Mesendoderm (in vitro differentiated cells): ENCODE measurements around the gene DCDC2.

Source experiments
- DNase-seq: peaks from one replicate; pipeline ENCODE4 v3.0.0; 2013
- H2AK5ac ChIP-seq: 2 replicates; pipeline ENCODE4 v1.6.1; 2013; ENCODE audit warnings: low read length, inconsistent platforms
- H2BK120ac ChIP-seq: 2 replicates; pipeline ENCODE4 v1.6.1; 2013; ENCODE audit warnings: low read depth, mild to moderate bottlenecking, low read length, moderate library complexity, mixed read lengths
- H2BK15ac ChIP-seq: replicated peaks from 2 replicates; pipeline ENCODE4 v1.6.1; 2013; ENCODE audit warnings: low read depth, mild to moderate bottlenecking, moderate library complexity
- H2BK5ac ChIP-seq: 2 replicates; pipeline ENCODE4 v1.6.1; 2013; ENCODE audit warnings: low read length, inconsistent platforms
- H3K18ac ChIP-seq: 2 replicates; pipeline ENCODE4 v1.6.1; 2013; ENCODE audit warnings: mild to moderate bottlenecking, low read length, mixed read lengths
- H3K23ac ChIP-seq: one replicate; pipeline ENCODE4 v1.6.1; 2013; ENCODE audit warnings: low read length
- H3K27ac ChIP-seq: 2 replicates; pipeline ENCODE4 v1.5.1; 2013; ENCODE audit warnings: low read depth, mild to moderate bottlenecking, inconsistent platforms, low read length, moderate library complexity
- H3K27me3 ChIP-seq: 2 replicates; pipeline ENCODE4 v1.6.1; 2013; ENCODE audit warnings: low read length, control low read depth, mild to moderate bottlenecking, inconsistent platforms; ENCODE audit not compliant: insufficient read depth, poor library complexity
- H3K36me3 ChIP-seq: 2 replicates; pipeline ENCODE4 v1.6.1; 2013; ENCODE audit warnings: low read length, inconsistent platforms; ENCODE audit not compliant: control insufficient read depth, insufficient read depth
- H3K4ac ChIP-seq: one replicate; pipeline ENCODE4 v1.6.1; 2013; ENCODE audit warnings: low read depth, mild to moderate bottlenecking, low read length, moderate library complexity
- H3K4me1 ChIP-seq: 2 replicates; pipeline ENCODE4 v1.6.1; 2013; ENCODE audit warnings: low read depth, low read length, inconsistent platforms; ENCODE audit not compliant: control insufficient read depth
- H3K4me2 ChIP-seq: 2 replicates; pipeline ENCODE4 v1.6.1; 2013; ENCODE audit warnings: low read length
- H3K4me3 ChIP-seq: 2 replicates; pipeline ENCODE4 v1.5.1; 2013; ENCODE audit warnings: mild to moderate bottlenecking, low read length
- H3K56ac ChIP-seq: one replicate; pipeline ENCODE4 v1.6.1; 2013; ENCODE audit warnings: low read length
- H3K79me1 ChIP-seq: 2 replicates; pipeline ENCODE4 v1.6.1; 2013; ENCODE audit warnings: low read length, inconsistent platforms
- H3K79me2 ChIP-seq: 2 replicates; pipeline ENCODE4 v1.6.1; 2013; ENCODE audit warnings: mild to moderate bottlenecking, low read length; ENCODE audit not compliant: control insufficient read depth, insufficient read depth
- H3K9ac ChIP-seq: 2 replicates; pipeline ENCODE4 v1.6.1; 2013; ENCODE audit warnings: low read length, inconsistent platforms
- H4K5ac ChIP-seq: one replicate; pipeline ENCODE4 v1.6.1; 2013; ENCODE audit warnings: low read length
- H4K8ac ChIP-seq: one replicate; pipeline ENCODE4 v1.6.1; 2013; ENCODE audit warnings: low read depth, mild to moderate bottlenecking, control low read depth, low read length, moderate library complexity
- WGBS: extraction: QIAGEN DNeasy Blood & Tissue Kit; methylation state at CpG from one replicate; pipeline ENCODE4 v1.1.7; 2013; ENCODE audit warnings: low lambda C conversion rate, missing lambda C conversion rate; ENCODE audit not compliant: insufficient coverage; ENCODE audit errors: extremely low coverage; 5-methylcytosine and 5-hydroxymethylcytosine counted together

DCDC2 gene

GRCh38 chr6:24284006-24284405, 73.9 kb downstream of the DCDC2 start:
- Histone ChIP-seq H3K79me1 (no peaks in the 10 kb centered on the region), H2BK120ac (no peak overlapping the region), H3K9ac (no peak overlapping the region), H3K36me3 (no peaks in the 10 kb centered on the region), H4K5ac (no peak overlapping the region), H3K18ac (no peak overlapping the region), H2BK15ac (no peak overlapping the region), H3K4me2 (no peak overlapping the region), H3K79me2 (no peaks in the 10 kb centered on the region), H3K27ac (no peak overlapping the region), H3K4ac (no peak overlapping the region), H3K4me1 (no peaks in the 10 kb centered on the region), H3K56ac (no peak overlapping the region), H3K4me3 (no peak overlapping the region), H3K23ac (no peak overlapping the region), H2BK5ac (no peak overlapping the region), H3K27me3 (no peaks in the 10 kb centered on the region), H2AK5ac (no peak overlapping the region), H4K8ac (no peak overlapping the region)
- no peak for DNase-seq
- no CpG with 5 or more reads among the region's 10 CpGs for WGBS

DNA sequence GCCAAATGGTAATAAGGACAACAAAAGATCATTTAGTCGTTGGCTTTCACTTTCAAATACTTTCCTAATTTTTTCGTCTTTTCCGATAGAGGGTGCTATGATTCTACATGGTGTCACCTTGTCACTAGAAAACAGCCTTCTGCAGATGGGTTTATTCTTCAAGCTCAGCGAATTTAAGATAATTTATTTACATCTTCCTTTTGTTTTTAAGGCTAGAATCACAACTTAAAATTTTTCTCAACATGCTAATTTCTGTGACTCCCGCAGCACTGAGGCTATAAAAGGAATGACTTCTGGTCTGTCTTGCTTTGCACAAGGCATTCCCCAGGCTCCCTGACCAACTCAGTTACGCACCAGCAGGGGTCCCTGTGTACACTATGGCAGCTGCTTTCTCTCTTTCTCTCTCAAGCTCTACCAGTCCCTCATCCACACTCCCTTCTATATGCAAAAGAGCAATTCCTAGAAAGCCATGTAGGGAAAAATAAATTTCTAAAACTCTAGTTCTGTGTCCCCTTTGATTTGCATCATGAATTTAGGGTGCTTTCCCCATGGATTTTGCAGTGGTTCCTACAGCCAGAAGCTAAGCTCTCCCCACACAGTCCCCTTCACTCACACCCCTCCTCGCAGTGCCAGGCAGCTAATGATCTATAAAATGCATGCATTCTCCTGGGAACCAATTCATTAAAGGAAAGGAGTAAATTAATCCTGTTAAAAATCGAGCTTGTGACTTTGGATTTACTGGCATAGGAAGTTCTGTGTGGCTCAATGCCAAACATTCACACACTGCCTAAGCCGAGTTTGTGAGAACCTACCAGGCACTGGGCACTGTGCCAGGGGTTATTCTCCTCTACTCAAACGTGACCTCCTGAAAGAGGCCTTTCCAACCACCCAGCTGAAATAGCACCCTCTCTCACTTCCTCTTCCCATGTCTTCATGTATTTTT, 74.5 kb downstream of the DCDC2 start:
- Histone ChIP-seq H2AK5ac (no peak overlapping the region), H3K9ac (no peak overlapping the region), H2BK120ac (no peak overlapping the region), H3K36me3 (no peaks in the 10 kb centered on the region), H4K8ac (no peak overlapping the region), H2BK15ac (no peak overlapping the region), H3K4me1 (no peaks in the 10 kb centered on the region), H3K27me3 (no peaks in the 10 kb centered on the region), H3K4me2 (no peak overlapping the region), H3K18ac (no peak overlapping the region), H2BK5ac (no peak overlapping the region), H3K79me2 (no peaks in the 10 kb centered on the region), H3K79me1 (no peaks in the 10 kb centered on the region), H3K23ac (no peak overlapping the region), H3K4ac (no peak overlapping the region), H4K5ac (no peak overlapping the region), H3K56ac (no peak overlapping the region), H3K4me3 (no peak overlapping the region), H3K27ac (no peak overlapping the region)
- WGBS = no CpG with 5 or more reads among the region's 10 CpGs
- DNase-seq = peak; percentile 89

GRCh38 chr6:24274441-24275083, 83.3 kb downstream of the DCDC2 start:
- Histone ChIP-seq H2BK15ac (no peak overlapping the region), H2AK5ac (no peak overlapping the region), H3K36me3 (no peaks in the 10 kb centered on the region), H3K4me1 (no peaks in the 10 kb centered on the region), H3K9ac (no peak overlapping the region), H3K4ac (no peak overlapping the region), H3K56ac (no peak overlapping the region), H4K5ac (no peak overlapping the region), H3K27me3 (no peaks in the 10 kb centered on the region), H2BK5ac (no peak overlapping the region), H3K4me3 (no peak overlapping the region), H3K23ac (no peak overlapping the region), H3K27ac (no peak overlapping the region), H3K79me1 (no peaks in the 10 kb centered on the region), H4K8ac (no peak overlapping the region), H3K79me2 (no peaks in the 10 kb centered on the region), H3K4me2 (no peak overlapping the region), H3K18ac (no peak overlapping the region), H2BK120ac (no peak overlapping the region)
- no CpG with 5 or more reads among the region's 1 CpG for WGBS
- peak; percentile 13 for DNase-seq

- no peaks in the 10 kb centered on the region for H3K79me2 ChIP-seq
- WGBS = no CpG with 5 or more reads among the region's 7 CpGs
- no peak overlapping the region for H4K5ac ChIP-seq
- no peak overlapping the region for H3K4me3 ChIP-seq
- H3K18ac ChIP-seq = no peak overlapping the region
- no peaks in the 10 kb centered on the region for H3K4me1 ChIP-seq
- no peak overlapping the region for H3K27ac ChIP-seq
- H2BK120ac ChIP-seq = no peak overlapping the region
- H3K9ac ChIP-seq = no peak overlapping the region
- no peak overlapping the region for H4K8ac ChIP-seq
- no peak overlapping the region for H3K4ac ChIP-seq
- H2AK5ac ChIP-seq = no peak overlapping the region
- H3K79me1 ChIP-seq = no peaks in the 10 kb centered on the region
- no peaks in the 10 kb centered on the region for H3K27me3 ChIP-seq
- no peak overlapping the region for H2BK15ac ChIP-seq
- no peak overlapping the region for H2BK5ac ChIP-seq
- no peak for DNase-seq
- H3K56ac ChIP-seq = no peak overlapping the region
- H3K4me2 ChIP-seq = no peak overlapping the region
- H3K23ac ChIP-seq = no peak overlapping the region
- H3K36me3 ChIP-seq = no peaks in the 10 kb centered on the region
Measured at GRCh38 chr6:24273096-24273870, 84.6 kb downstream of the DCDC2 start.

DNA sequence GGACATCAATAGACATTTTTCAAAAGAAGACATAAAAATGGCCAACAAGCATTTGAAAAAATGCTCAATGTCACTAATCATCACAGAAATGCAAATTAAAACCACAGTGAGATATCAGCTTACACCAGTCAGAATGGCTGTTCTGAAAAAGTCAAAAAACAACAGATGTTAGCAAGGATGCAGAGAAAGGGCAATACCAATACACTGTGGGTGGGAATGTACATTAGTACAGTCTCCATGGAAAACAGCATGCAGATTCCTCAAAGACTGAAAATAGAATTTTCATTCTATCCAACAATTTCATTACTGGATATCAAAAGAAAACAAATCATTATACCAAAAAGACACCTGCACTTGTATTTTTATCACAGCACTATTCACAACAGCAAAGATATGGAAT, 85.3 kb downstream of the DCDC2 start:
- Histone ChIP-seq H2BK15ac (no peak overlapping the region), H3K9ac (no peak overlapping the region), H4K5ac (no peak overlapping the region), H3K23ac (no peak overlapping the region), H2BK120ac (no peak overlapping the region), H2AK5ac (no peak overlapping the region), H4K8ac (no peak overlapping the region), H3K4me1 (no peaks in the 10 kb centered on the region), H3K4ac (no peak overlapping the region), H2BK5ac (no peak overlapping the region), H3K18ac (no peak overlapping the region), H3K27ac (no peak overlapping the region), H3K27me3 (no peaks in the 10 kb centered on the region), H3K36me3 (no peaks in the 10 kb centered on the region), H3K56ac (no peak overlapping the region), H3K4me2 (no peak overlapping the region), H3K4me3 (no peak overlapping the region), H3K79me2 (no peaks in the 10 kb centered on the region), H3K79me1 (no peaks in the 10 kb centered on the region)
- no peak for DNase-seq
